ENCODE measurements around the gene SGK1.
A peak's percentile ranks its signal among the peaks of the same experiment; 100 is the strongest.
"Not testable (repeated sequence)": the region's sequence is repeated elsewhere in the genome, so short reads cannot be mapped to it uniquely, and the experiment has no call there.

Gene SGK1

GRCh38 chr6:134182528-134182927 lies 135.4 kb downstream of the SGK1 start:
- DNase-seq = no peak

DNA sequence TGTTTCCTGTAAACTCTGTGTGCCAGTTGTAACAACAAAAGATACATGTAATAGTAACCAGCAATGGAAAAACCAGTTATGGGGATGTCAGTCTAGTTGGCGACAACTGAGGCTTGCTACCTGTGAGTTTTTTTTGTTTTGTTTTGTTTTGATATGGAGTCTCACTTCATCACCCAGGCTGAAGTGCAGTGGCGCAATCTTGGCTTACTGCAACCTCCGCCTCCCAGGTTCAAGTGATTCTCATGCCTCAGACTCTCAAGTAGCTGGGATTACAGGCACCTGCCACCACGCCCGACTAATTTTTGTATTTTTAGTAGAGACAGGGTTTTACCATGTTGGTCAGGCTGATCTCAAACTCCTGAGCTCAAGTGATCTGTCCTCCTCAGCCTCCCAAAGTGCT lies 136.2 kb downstream of the SGK1 start:
- DNase-seq = not testable (repeated sequence)

- DNase-seq = not testable (repeated sequence)
These were observed 136.7 kb downstream of the SGK1 start for GRCh38 chr6:134181251-134181650.

DNA sequence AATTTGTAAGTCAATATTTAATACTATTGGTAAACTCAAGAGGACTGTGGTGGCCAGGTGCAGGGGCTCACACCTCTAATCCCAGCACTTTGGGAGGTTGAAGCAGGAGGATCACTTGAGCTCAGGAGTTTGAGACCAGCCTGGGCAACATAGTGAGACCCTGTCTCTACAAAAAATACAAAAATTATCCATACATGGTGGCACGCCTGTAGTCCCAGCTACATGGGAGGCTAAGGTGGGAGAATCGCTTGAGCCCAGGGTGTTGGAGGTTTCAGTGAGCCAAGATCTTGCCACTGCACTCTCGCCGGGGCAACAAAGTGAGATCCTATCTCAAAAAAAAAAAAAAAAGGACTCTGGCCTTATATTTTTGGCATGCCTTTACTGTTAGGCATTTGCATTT lies 137.4 kb downstream of the SGK1 start:
- DNase-seq = not testable (repeated sequence)

- DNase-seq = no peak
These were observed 139.5 kb downstream of the SGK1 start for GRCh38 chr6:134178161-134179044.

DNA sequence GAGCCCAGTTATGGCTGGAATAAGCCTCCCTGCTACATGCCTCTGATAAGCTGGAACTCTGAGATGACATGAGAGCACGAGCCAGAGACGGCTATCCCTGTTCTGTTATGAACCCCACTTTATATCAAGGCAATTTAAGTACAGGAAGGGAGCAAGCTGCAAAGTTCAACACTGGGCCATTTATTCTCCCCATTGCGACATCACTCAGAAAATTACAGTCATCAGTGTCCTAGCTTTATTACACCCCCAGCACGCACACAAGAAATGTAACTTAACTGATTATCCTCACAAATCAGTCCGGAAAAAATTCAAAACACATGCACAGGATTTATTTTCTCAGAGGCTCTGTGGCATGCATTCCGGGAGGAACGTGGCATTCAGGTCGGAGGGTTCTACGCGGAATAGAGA lies 140.2 kb downstream of the SGK1 start:
- DNase-seq = no peak

DNA sequence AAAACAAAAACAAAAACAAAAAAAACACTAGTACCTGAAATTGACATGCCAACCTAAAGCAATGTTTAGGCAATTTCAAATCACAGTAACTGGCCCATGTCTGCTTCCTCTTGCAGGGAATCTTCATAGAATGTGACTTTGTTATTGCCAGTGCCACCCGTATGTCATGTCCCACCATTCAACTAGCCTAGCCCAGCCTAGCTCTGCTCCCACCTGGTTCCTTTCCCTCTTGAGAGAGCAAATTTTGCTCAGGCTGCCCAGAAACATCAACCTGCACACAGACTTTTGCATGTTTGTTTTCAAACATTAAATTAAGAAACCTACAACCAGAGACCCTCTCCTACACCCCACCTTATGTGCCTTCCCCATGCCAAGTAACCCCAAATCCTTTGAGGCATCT lies 140.7 kb downstream of the SGK1 start:
- DNase-seq = no peak

DNA sequence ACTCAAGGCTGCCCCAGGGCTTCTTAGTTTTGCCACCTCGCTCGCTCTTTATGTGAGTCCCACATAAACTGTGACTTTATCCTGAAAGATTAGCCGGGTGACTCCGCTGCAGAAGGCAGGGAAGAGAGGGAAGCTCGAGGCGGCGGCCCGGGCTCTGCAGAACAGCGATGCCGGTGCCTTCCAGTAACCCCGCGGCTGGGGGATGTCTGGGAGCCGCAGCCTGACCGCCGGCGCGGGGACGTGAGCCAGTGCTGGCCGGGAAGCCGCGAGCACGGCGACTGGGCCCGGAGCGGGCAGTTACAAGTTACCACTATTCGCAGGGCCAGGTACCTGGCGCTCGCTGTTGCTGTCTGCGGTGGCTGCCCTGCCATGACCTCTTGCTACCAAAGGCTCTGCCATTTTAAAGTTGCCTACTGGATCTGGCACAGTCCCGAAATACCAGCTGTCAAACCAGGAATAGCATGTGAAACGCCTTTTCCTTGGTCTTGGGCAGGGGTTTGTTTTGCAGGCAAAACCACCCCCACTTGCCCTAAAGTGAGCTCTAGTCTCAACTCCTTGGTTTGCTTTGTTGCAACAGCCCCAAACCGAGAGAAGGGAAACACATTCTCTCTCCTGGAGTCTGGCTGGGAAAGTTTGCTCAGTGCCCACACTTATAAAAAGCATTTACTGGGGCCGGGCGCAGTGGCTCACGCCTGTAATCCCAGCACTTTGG lies 141.5 kb downstream of the SGK1 start:
- DNase-seq = no peak

DNA sequence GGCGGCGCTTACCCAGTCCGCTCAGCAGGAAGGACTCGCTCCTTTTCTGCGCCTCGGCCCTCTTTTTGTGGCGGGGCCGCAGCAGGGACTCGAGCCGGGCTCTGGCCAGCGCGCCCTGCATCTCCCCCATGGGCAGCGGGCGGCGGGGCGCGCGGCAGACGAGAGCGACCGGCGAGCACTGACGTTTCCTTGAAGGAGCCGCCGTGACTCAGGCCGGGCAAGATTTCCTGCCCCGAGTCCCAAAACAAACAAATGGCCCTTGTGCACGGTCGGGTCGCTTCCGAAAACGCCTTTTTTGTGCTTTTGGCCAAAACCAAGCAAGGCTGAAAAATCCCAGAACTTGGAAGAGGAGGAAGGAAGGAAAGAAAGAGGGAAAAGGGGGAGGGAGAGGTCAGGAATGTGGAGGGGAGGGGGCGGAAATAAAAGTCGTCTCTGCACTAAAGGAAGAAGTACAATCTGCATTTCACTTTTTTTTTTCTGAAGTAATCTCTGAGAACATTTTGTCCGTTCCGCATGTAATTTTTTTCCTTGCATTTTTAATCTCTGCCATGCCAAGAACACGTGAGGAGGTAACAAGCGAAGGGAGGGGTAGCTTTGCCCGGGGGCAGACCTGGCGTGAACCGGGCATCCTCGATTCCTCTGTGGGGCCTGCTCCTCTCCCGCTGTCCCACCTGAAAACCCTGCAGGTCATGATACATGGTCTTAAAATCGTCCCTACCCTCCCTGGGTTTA lies 142.2 kb downstream of the SGK1 start:
- DNase-seq = no peak

- DNase-seq = no peak
These were observed 143.0 kb downstream of the SGK1 start for GRCh38 chr6:134174672-134175531.

DNA sequence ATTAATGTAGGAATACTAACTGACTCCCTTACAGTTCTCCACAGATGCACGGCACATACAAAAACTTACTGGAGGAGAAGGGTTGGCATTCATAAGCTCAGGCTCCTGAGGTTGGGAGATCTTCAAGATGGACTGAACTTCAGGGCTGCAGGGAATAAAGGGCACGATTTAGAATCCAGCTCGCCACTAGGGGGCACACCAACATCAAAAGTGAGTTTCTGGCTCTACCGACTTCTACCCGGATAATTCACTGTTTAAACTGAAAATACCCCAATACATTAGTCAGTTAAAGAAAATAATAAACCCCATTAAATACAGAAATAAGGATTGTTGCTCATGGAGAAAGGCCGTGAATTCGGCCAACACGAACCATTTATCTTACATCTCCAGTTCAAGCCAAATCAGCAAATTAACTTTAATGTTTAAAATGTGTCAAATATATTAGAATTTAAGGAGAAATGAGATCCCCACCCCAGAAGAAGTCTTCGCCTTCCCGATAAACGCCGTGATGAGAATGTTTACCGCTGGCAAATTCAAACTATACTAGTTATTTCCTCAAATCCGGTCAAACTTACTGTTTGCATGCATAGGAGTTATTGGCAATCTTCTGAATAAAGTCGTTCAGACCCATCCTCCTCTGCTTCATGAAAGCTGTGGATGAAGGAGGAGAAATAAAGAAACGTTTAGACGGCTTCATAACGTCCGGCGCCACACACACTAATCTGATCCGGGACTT lies 143.8 kb downstream of the SGK1 start:
- DNase-seq = peak; percentile 66

DNA sequence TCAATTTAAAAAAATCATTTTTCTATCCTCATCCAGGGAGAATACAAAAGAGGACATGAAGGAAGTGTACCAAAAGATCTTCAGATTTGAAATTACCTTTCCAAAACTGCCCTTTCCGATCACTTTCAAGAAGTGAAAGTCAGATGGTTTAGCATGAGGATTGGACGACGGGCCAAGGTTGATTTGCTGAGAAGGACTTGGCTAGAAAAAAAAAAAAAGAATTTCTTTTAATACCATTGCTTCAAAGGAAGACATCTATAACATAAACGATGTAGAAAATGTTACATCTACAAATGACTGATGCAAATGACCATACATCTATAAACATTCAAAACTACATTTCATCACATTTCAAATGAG lies 144.6 kb downstream of the SGK1 start:
- no peak for DNase-seq

GRCh38 chr6:134172706-134173365 lies 145.1 kb downstream of the SGK1 start:
- DNase-seq = no peak

- no peak for DNase-seq
These were observed 145.7 kb downstream of the SGK1 start for GRCh38 chr6:134172020-134172705.

DNA sequence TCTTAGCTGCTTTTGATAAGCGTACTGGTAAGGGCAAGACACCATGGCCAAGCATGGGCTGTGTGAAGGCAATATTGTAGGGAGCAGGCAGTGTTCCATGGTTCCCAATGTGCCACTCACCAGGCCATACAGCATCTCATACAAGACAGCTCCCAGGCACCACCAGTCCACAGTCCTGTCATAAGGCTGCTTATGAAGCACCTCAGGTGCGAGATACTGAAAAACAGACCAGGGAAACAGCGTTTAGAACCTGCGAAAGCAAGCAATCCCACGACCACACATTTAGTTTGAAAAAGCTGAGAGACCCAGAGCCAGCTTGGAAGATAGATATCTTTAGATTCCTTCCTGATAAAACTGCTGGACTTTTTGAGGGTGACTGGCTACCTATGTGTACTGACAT lies 146.4 kb downstream of the SGK1 start:
- DNase-seq = no peak

- DNase-seq = no peak
These were observed 147.1 kb downstream of the SGK1 start for GRCh38 chr6:134170844-134171243.

DNA sequence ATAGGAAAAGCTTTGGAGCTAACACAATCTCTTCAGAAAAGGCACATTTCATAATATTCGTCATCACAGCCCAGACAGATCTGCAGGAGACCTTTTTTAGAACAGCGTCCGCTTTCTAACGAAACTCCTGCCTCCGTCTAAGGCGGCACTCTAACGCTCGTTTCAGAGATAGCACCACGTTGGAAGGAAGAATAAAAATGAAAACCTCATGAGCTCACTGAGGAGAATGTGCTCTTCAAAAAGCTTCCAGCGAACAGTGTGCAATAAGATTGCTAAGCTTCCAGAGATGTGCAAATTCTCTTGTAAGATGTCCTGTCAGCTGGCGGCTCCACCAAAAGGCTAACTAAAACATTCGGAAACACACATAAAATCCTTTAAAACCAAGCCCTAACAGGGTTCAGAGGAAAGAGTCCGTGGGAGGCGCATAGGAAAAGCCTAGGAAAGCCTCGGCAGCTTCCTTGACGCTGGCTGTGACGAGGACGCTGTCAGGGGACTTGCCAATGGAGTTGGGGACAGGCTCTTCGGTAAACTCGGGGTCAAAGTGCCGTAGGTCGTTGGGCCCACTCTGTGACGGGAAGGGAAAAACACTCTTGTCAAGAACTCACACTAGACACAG lies 147.9 kb downstream of the SGK1 start:
- no peak for DNase-seq

- no peak for DNase-seq
These were observed 149.2 kb downstream of the SGK1 start for GRCh38 chr6:134168590-134169208.

DNA sequence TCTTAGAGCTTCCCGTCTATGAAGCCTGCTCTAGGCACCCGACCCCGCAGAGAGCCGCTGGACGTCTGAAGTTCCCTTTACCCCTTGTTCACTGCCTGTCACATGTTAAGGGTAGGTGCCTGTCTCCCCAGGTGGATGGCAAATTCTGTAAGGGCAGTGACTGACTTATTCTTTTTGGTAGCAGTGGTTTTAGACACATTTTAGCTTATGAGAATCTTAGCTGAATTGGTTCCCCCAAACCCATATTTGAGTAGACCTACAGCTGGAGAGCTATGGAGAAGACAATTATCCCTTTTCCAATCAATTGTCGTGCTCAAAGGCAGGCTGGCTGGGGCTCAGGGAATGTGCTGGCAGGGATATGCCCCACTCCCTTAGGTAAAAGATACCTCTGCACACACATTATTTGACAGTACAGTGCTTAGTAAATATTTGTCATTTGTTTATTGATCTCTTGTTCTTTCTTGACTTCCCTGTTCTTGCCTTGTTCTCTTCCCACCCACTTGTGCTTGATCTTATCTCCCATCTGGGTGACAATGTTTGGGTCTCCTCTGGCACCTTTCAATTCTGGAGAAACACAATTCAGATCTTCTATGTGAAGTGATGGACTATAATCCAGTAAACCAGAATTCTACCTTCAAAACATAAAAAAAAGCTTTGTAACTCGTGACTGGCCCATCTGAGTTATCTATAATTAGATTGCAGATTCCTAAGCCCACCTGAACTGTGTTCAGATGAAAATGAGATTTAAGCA lies 151.2 kb downstream of the SGK1 start:
- DNase-seq = no peak
